CD14-positive monocyte (primary cell): ENCODE data around the gene TM2D1. TPM values are rescaled to one million over a fixed set of nuclear protein-coding genes. Genes with fewer than 3 reads are reported as not detected.

ENCODE experiments used
- DNase-seq, 3 donors: peaks; one replicate each; pipeline ENCODE4 v3.0.0-alpha.2; 2011 to 2022
- H2AFZ ChIP-seq: 2 replicates; pipeline ENCODE4 v1.6.0; 2012; ENCODE audit warnings: mild to moderate bottlenecking, low read depth, low read length, inconsistent platforms; ENCODE audit not compliant: insufficient read depth, poor library complexity, severe bottlenecking
- H3K27ac ChIP-seq, 2 donors: 1 replicate in 1 of 2; 2 replicates in 1 of 2; pipeline ENCODE4 v1.5.1; 2012 to 2013; ENCODE audit warnings: low read length in 2 of 2, control low read depth in 1 of 2, inconsistent platforms in 1 of 2, low read depth in 1 of 2, mild to moderate bottlenecking in 1 of 2
- H3K27me3 ChIP-seq, 2 donors: one replicate each; pipeline versions ENCODE4 v1.6.0 to v1.6.1; 2011 to 2013; ENCODE audit warnings: low read length in 2 of 2; ENCODE audit not compliant: control insufficient read depth in 2 of 2, insufficient read depth in 2 of 2
- H3K36me3 ChIP-seq, 2 donors: replicated peaks in 1 of 2; 1 replicate in 1 of 2; 2 replicates in 1 of 2; pipeline versions ENCODE4 v1.5.1 to v1.6.1; 2012 to 2013; ENCODE audit warnings: low read length in 2 of 2, control low read depth in 1 of 2, inconsistent platforms in 1 of 2, mild to moderate bottlenecking in 1 of 2; ENCODE audit not compliant: insufficient read depth in 2 of 2, control insufficient read depth in 1 of 2
- H3K4me1 ChIP-seq, 2 donors: 1 replicate in 1 of 2; 2 replicates in 1 of 2; pipeline versions ENCODE4 v1.5.1 to v1.6.1; 2012 to 2013; ENCODE audit warnings: low read length in 2 of 2, control low read depth in 1 of 2, inconsistent platforms in 1 of 2, mild to moderate bottlenecking in 1 of 2, moderate library complexity in 1 of 2; ENCODE audit not compliant: insufficient read depth in 2 of 2, control insufficient read depth in 1 of 2
- H3K4me2 ChIP-seq: replicated peaks from 2 replicates; pipeline ENCODE3; 2012; ENCODE audit warnings: low read length, moderate library complexity, mild to moderate bottlenecking; ENCODE audit not compliant: poor library complexity, severe bottlenecking; ENCODE audit errors: extremely low read depth
- H3K4me3 ChIP-seq, 3 experiments: fragments of 200-600 bp in 1 of 3; sonication (generic) in 1 of 3; replicated peaks in 1 of 3; 1 replicate in 2 of 3; 2 replicates in 1 of 3; pipeline ENCODE4 v1.5.1; 2011 to 2013; ENCODE audit warnings: low read length in 3 of 3, mild to moderate bottlenecking in 3 of 3, control low read depth in 2 of 3, low read depth in 2 of 3, inconsistent platforms in 1 of 3, moderate library complexity in 1 of 3
- H3K79me2 ChIP-seq: 2 replicates; pipeline ENCODE4 v1.6.0; 2012; ENCODE audit warnings: mild to moderate bottlenecking, control low read depth, inconsistent platforms, low read length, moderate library complexity; ENCODE audit not compliant: insufficient read depth
- H3K9ac ChIP-seq: 2 replicates; pipeline ENCODE4 v1.6.0; 2017; ENCODE audit warnings: low read length, mild to moderate bottlenecking; ENCODE audit not compliant: insufficient read depth, poor library complexity, severe bottlenecking
- H3K9me3 ChIP-seq, 2 donors: replicated peaks in 1 of 2; 1 replicate in 1 of 2; 2 replicates in 1 of 2; pipeline versions ENCODE4 v1.5.1 to v1.6.1; 2012 to 2013; ENCODE audit warnings: low read length in 2 of 2, control low read depth in 1 of 2; ENCODE audit not compliant: control insufficient read depth in 1 of 2, insufficient read depth in 1 of 2
- H4K20me1 ChIP-seq: 2 replicates; pipeline ENCODE4 v1.6.0; 2012; ENCODE audit warnings: mild to moderate bottlenecking, low read length, control low read depth, moderate library complexity; ENCODE audit not compliant: insufficient read depth
- H3K27ac Mint-ChIP-seq, 7 donors: one replicate each; pipeline ENCODE4 v1.8.0; 2020; ENCODE audit warnings: mild to moderate bottlenecking in 7 of 7, mixed read lengths in 7 of 7, moderate library complexity in 6 of 7, inconsistent platforms in 2 of 7
- H3K27me3 Mint-ChIP-seq, 3 donors: one replicate each; pipeline ENCODE4 v1.8.0; 2021 to 2022; ENCODE audit warnings: low read depth in 3 of 3, mild to moderate bottlenecking in 3 of 3, mixed read lengths in 3 of 3, moderate library complexity in 3 of 3, inconsistent platforms in 1 of 3
- H3K36me3 Mint-ChIP-seq, 2 donors: one replicate each; pipeline ENCODE4 v1.8.0; 2020; ENCODE audit warnings: mixed read lengths in 2 of 2, inconsistent platforms in 1 of 2, mild to moderate bottlenecking in 1 of 2
- H3K4me1 Mint-ChIP-seq: one replicate; pipeline ENCODE4 v1.8.0; 2020; ENCODE audit warnings: mild to moderate bottlenecking, mixed read lengths
- H3K4me3 Mint-ChIP-seq, 2 donors: one replicate each; pipeline ENCODE4 v1.8.0; 2020; ENCODE audit warnings: mild to moderate bottlenecking in 2 of 2, mixed read lengths in 2 of 2, moderate library complexity in 1 of 2
- H3K9me3 Mint-ChIP-seq, 7 donors: one replicate each; pipeline ENCODE4 v1.8.0; 2020 to 2022; ENCODE audit warnings: mixed read lengths in 7 of 7, mild to moderate bottlenecking in 6 of 7, moderate library complexity in 6 of 7, inconsistent platforms in 2 of 7
- WGBS: methylation state at CpG from one replicate; pipeline ENCODE4 v1.1.5; 2013; ENCODE audit warnings: missing lambda C conversion rate; ENCODE audit not compliant: insufficient coverage; 5-methylcytosine and 5-hydroxymethylcytosine counted together
- intact Hi-C, 2 donors: fragments of 100-400 bp; cut with micrococcal nuclease; formaldehyde crosslinking; loops; one replicate each; pipeline versions ENCODE4 v1.15.0 to v1.15.1; 2023
- polyA plus RNA-seq, 3 donors: library from polyadenylated mRNA; depleted of rRNA in 1 of 3; unstranded in 2 of 3; stranded (reverse) in 1 of 3; fragments of 300-500 nt in 2 of 3; fragments of >200 nt in 1 of 3; fragmentation: Illumina TruSeq in 2 of 3; gene quantifications; 1 replicate in 2 of 3; 2 replicates in 1 of 3; pipeline ENCODE4 v1.2.3, GENCODE V29; 2012 to 2021
- TF ChIP-seq, protein P1 (sequence below): fragments of 200-600 bp; IDR thresholded peaks from one replicate; pipeline ENCODE4 v1.8.0; 2022; ENCODE audit warnings: antibody characterized with exemption, mild to moderate bottlenecking

TM2D1 gene
- polyA plus RNA-seq, 3 donors = 32.6 to 46.6 (median 41.8) TPM

DNA sequence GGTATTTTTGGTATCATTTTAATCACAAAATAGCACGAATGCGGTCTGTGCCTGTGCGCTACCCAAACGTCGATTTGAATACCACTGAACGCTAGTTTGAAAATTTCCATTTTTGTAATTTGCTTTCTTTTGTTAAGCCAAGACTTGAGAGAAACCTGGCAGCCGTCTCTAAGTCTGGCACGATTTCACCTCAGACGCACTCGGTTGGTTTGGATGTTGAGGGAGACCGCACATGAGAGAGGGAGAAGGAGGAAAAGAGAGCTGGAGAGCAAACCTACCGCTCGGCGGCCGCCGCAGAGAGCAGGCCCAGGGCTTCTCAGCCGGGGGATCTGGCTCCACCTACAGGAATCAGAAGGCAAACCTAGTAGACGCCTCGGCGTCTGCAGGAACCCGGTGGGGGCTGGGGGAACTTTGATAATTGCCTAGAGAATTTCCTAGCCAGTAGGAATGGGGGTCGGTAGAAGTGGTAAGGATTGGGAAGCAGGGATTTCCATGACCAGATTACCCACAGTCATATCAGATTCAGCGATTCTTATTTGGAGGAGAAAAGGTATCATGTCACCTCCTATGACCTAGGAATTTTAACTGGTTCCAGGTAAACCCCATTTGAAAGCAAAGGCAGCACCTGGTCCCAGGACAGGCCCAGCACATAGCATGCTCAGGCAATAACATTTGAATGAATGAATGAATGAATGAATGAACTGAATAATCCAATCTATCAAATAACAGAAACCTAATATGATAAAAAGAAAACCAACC, 83.2 kb downstream of the TM2D1 start:
- no peaks in the 10 kb centered on the region for H3K9me3 Mint-ChIP-seq
- Histone ChIP-seq H3K9me3 (no peaks in the 10 kb centered on the region), H3K4me3 (peak overlapping the region; percentile 49 to 88 (median 78)), H3K4me2 (peak overlapping the region; percentile 84), H3K27ac (peak overlapping the region in 1 of 2 donors; percentile 91), H3K27me3 (no peaks in the 10 kb centered on the region), H3K4me1 (peaks cover 9 to 32% of the 10 kb centered on the region in 2 donors), H3K9ac (peak overlapping the region; percentile 73), H2AFZ (peak overlapping the region; percentile 77), H4K20me1 (no peaks in the 10 kb centered on the region), H3K36me3 (no peaks in the 10 kb centered on the region), H3K79me2 (no peaks in the 10 kb centered on the region)
- WGBS = 1% methylated on average over 15 of the region's 23 CpGs
- H3K27me3 Mint-ChIP-seq = peaks cover 0 to 3% (median 2%) of the 10 kb centered on the region in 3 donors
- intact Hi-C loops = loop anchor here in 1 of 2 donors (10.0 kb wide), 1 partner anchor 187 kb away; no protein-coding TSS in a partner anchor
- H3K4me3 Mint-ChIP-seq = peak overlapping the region; percentile 89
- TF ChIP-seq, protein P1, sequence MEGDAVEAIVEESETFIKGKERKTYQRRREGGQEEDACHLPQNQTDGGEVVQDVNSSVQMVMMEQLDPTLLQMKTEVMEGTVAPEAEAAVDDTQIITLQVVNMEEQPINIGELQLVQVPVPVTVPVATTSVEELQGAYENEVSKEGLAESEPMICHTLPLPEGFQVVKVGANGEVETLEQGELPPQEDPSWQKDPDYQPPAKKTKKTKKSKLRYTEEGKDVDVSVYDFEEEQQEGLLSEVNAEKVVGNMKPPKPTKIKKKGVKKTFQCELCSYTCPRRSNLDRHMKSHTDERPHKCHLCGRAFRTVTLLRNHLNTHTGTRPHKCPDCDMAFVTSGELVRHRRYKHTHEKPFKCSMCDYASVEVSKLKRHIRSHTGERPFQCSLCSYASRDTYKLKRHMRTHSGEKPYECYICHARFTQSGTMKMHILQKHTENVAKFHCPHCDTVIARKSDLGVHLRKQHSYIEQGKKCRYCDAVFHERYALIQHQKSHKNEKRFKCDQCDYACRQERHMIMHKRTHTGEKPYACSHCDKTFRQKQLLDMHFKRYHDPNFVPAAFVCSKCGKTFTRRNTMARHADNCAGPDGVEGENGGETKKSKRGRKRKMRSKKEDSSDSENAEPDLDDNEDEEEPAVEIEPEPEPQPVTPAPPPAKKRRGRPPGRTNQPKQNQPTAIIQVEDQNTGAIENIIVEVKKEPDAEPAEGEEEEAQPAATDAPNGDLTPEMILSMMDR = peak; percentile 87
- DNase-seq = peak; percentile 52 to 65 (median 61)
- peaks cover 0 to 2% of the 10 kb centered on the region in 2 donors for H3K36me3 Mint-ChIP-seq
- H3K27ac Mint-ChIP-seq = peak overlapping the region; percentile 83 to 99 (median 97)
- peaks cover 36% of the 10 kb centered on the region for H3K4me1 Mint-ChIP-seq

DNA sequence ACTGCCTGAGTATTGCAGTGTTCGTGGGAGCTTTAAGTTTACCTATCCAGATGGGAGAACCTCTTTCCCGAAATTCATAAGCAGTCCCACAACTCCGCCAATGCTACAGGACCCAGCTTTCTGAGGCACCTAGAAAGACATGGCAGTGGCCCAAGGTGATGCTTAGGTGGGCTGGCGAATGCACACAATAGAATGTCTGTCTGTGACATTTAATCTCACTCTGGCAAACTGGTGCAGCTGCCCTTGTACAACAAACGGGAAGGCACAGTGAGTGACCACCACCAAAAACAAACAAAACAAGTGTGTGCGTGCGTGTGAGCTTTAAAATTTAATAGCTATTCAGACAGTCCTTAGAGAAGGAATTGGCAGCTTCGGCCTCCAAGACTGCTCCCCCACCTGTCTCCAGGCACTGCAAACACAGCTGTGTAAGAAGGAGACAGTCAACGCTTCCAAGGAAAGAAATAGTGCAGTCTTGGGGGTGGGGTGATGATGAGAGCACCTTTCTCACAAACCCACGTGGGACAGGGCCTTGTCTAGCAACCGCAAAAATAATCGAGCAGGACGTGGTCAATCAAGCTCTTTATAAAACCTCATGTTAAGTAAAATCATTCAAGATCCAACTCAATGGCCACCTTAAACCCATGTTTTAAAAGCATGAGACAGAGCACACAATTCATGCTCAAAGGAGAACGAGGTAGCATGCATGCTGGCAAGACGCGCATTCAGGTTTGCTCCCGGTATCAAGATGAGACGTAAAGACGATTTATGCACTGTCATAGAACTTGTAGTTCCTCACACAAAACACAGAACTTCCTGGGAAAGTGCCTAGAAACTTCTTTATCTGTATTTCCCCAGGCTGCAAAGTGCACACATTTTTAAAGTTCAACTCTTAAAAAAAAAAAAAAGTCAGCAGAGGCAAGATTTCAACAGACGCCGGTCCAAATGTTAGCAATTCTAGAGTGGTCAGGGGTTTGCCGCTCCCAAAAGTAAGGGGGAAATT, 84.1 kb downstream of the TM2D1 start:
- Histone ChIP-seq H2AFZ (peak overlapping the region; percentile 77), H3K9ac (peak overlapping the region; percentile 73), H3K4me1 (peaks cover 9 to 41% of the 10 kb centered on the region in 2 donors), H3K4me2 (peak overlapping the region; percentile 84), H3K9me3 (no peaks in the 10 kb centered on the region), H4K20me1 (no peaks in the 10 kb centered on the region), H3K27ac (peak overlapping the region in 1 of 2 donors; percentile 91), H3K4me3 (peak overlapping the region; percentile 49 to 88 (median 78)), H3K36me3 (no peaks in the 10 kb centered on the region), H3K79me2 (no peaks in the 10 kb centered on the region), H3K27me3 (no peaks in the 10 kb centered on the region)
- WGBS = 53% methylated on average over 11 of the region's 22 CpGs
- Mint-ChIP-seq H3K9me3 (no peaks in the 10 kb centered on the region), H3K4me3 (peak overlapping the region; percentile 89), H3K4me1 (peaks cover 42% of the 10 kb centered on the region), H3K27ac (peak overlapping the region; percentile 83 to 99 (median 97)), H3K36me3 (peaks cover 0 to 2% of the 10 kb centered on the region in 2 donors), H3K27me3 (peaks cover 0 to 3% (median 2%) of the 10 kb centered on the region in 3 donors)
- TF ChIP-seq, protein P1 = no peak
- intact Hi-C loops = loop anchor here in 1 of 2 donors (10.0 kb wide), 1 partner anchor 186 kb away; no protein-coding TSS in a partner anchor
- DNase-seq = peak in 2 of 3 donors; percentile 73 to 83
